Measurements from ENCODE around the gene RTL3.
"Not testable (repeated sequence)": the region's sequence is repeated elsewhere in the genome, so short reads cannot be mapped to it uniquely, and the experiment has no call there.

Gene RTL3

GRCh38 chrX:78658845-78659744 is at the start of gene RTL3:
Gene RTL3, minus strand, starts transcription at chrX:78659328. Its CDS starts 908 bp downstream, at chrX:78658420.
- no peak for DNase-seq (ENCODE audit: extremely low read depth in 1 of 2, low read depth in 1 of 2)

- no peak for DNase-seq (ENCODE audit: extremely low read depth in 1 of 2, low read depth in 1 of 2)
Measured at GRCh38 chrX:78708816-78709215, 49.7 kb upstream of the RTL3 start.

GRCh38 chrX:78708262-78708661 is 49.1 kb upstream of the RTL3 start:
- no peak for DNase-seq (ENCODE audit: extremely low read depth in 1 of 2, low read depth in 1 of 2)

GRCh38 chrX:78706071-78706470 is 46.9 kb upstream of the RTL3 start:
- no peak for DNase-seq (ENCODE audit: extremely low read depth in 1 of 2, low read depth in 1 of 2)

- DNase-seq (ENCODE audit: extremely low read depth in 1 of 2, low read depth in 1 of 2) = no peak
Measured at GRCh38 chrX:78693536-78693935, 34.4 kb upstream of the RTL3 start.

- DNase-seq (ENCODE audit: extremely low read depth in 1 of 2, low read depth in 1 of 2) = no peak
Measured at GRCh38 chrX:78693012-78693411, 33.9 kb upstream of the RTL3 start.

GRCh38 chrX:78687586-78687985 is 28.5 kb upstream of the RTL3 start:
- no peak for DNase-seq (ENCODE audit: extremely low read depth in 1 of 2, low read depth in 1 of 2)

- no peak for DNase-seq (ENCODE audit: extremely low read depth in 1 of 2, low read depth in 1 of 2)
Measured at GRCh38 chrX:78673246-78673645, 14.1 kb upstream of the RTL3 start.

GRCh38 chrX:78665342-78665741 is 6.2 kb upstream of the RTL3 start:
- no peak for DNase-seq (ENCODE audit: extremely low read depth in 1 of 2, low read depth in 1 of 2)

- no peak for DNase-seq (ENCODE audit: extremely low read depth in 1 of 2, low read depth in 1 of 2)
Measured at GRCh38 chrX:78661836-78662235, 2.7 kb upstream of the RTL3 start.

GRCh38 chrX:78659955-78660354 is 827 bp upstream of the RTL3 start:
- no peak for DNase-seq (ENCODE audit: extremely low read depth in 1 of 2, low read depth in 1 of 2)

- no peak for DNase-seq (ENCODE audit: extremely low read depth in 1 of 2, low read depth in 1 of 2)
Measured at GRCh38 chrX:78658414-78658813, 714 bp downstream of the RTL3 start.

GRCh38 chrX:78655642-78656041 is 3.5 kb downstream of the RTL3 start:
- DNase-seq (ENCODE audit: extremely low read depth in 1 of 2, low read depth in 1 of 2) = no peak

GRCh38 chrX:78653118-78653822 is 5.9 kb downstream of the RTL3 start:
- DNase-seq (ENCODE audit: extremely low read depth in 1 of 2, low read depth in 1 of 2) = no peak

- DNase-seq (ENCODE audit: extremely low read depth in 1 of 2, low read depth in 1 of 2) = no peak
Measured at GRCh38 chrX:78650906-78651437, 8.2 kb downstream of the RTL3 start.

- no peak for DNase-seq (ENCODE audit: extremely low read depth in 1 of 2, low read depth in 1 of 2)
Measured at GRCh38 chrX:78643874-78644273, 15.3 kb downstream of the RTL3 start.

GRCh38 chrX:78643096-78643495 is 16.0 kb downstream of the RTL3 start:
- no peak for DNase-seq (ENCODE audit: extremely low read depth in 1 of 2, low read depth in 1 of 2)

GRCh38 chrX:78636096-78636495 is 23.0 kb downstream of the RTL3 start:
- not testable (repeated sequence) for DNase-seq (ENCODE audit: extremely low read depth in 1 of 2, low read depth in 1 of 2)

GRCh38 chrX:78624962-78625909 is 33.9 kb downstream of the RTL3 start:
- DNase-seq (ENCODE audit: extremely low read depth in 1 of 2, low read depth in 1 of 2) = no peak

GRCh38 chrX:78624426-78624825 is 34.7 kb downstream of the RTL3 start:
- DNase-seq (ENCODE audit: extremely low read depth in 1 of 2, low read depth in 1 of 2) = no peak

GRCh38 chrX:78622831-78623230 is 36.3 kb downstream of the RTL3 start:
- no peak for DNase-seq (ENCODE audit: extremely low read depth in 1 of 2, low read depth in 1 of 2)

Measured in activated CD8-positive, alpha-beta memory T cell treated with anti-CD3 and anti-CD28 coated beads for 1 hour (primary cell).